ENCODE results near the gene IL11. TPM values are rescaled to one million over a fixed set of nuclear protein-coding genes. Genes with fewer than 3 reads are reported as not detected.

The IL11 gene
- total and polyA plus RNA-seq, 2 donors (not counting 3 experiments of a cell fraction or from before 2014, with no cell fraction given): not detected

- ChIA-PET POLR2A (no interaction called here), CTCF (interaction anchor here (0.6 to 0.9 kb wide), 2 partner anchors 10 to 209 kb away, joined by 3 to 4 read pairs; no protein-coding TSS in a partner anchor)
- dilution Hi-C loops (cut with MboI; ENCODE audit: extremely low pct_ligation_motif_present, low sequenced_read_pairs) (no loop called here), intact Hi-C loops (cut with micrococcal nuclease) (no loop called here)
- peaks cover 26 to 31% of the 10 kb centered on the region in 2 experiments for H3K27me3 ChIP-seq (ENCODE audit: control insufficient read depth in 2 of 2, insufficient read depth in 2 of 2, low read length in 2 of 2)
- peak within 1 kb of the TSS; percentile 8 to 26 (median 22) for H3K4me3 ChIP-seq (replicated peaks in 1 of 3; ENCODE audit: insufficient read depth in 1 of 3, low read depth in 1 of 3, low read length in 3 of 3)
- no peak within 1 kb of the TSS for H3K27ac ChIP-seq (ENCODE audit: insufficient read depth, low read depth, low read length)
- BruUV-seq (replicated peaks): no TSS peak
- peak within 1 kb of the TSS; percentile 73 for H3K4me2 ChIP-seq (ENCODE audit: insufficient read depth, low read length)
- no peaks in the 10 kb centered on the region for H3K79me2 ChIP-seq (ENCODE audit: control insufficient read depth, insufficient read depth, low read length)
- TF ChIP-seq POLR2A (IDR thresholded peaks at IDR 0.05; ENCODE audit: low read depth, low read length) (no peak), MYC (IDR thresholded peaks at IDR 0.05; ENCODE audit: low read depth, low read length) (no peak), FOS (IDR thresholded peaks at IDR 0.05; ENCODE audit: borderline replicate concordance, insufficient read depth, low read length) (no peak), POLR2AphosphoS5 (IDR thresholded peaks at IDR 0.05; ENCODE audit: insufficient read depth, low read depth, low read length) (no peak), EZH2 (IDR thresholded peaks at IDR 0.05; ENCODE audit: borderline replicate concordance, low read depth, low read length, severe bottlenecking) (no peak)
- H3K4me1 ChIP-seq (ENCODE audit: control insufficient read depth, extremely low read depth, insufficient read depth, low read length): peaks cover 4% of the 10 kb centered on the region
- FAIRE-seq (no peak), DNase-seq (ENCODE audit: low read depth, low spot score) (no peak)
- H2AFZ ChIP-seq (ENCODE audit: low read depth, low read length): peak within 1 kb of the TSS; percentile 84
- no peaks in the 10 kb centered on the region for H3K9me1 ChIP-seq (replicated peaks; ENCODE audit: control insufficient read depth, extremely low read depth, insufficient read depth, low read length)
- H3K9me3 ChIP-seq (replicated peaks; ENCODE audit: control insufficient read depth, insufficient read depth, low read length): no peaks in the 10 kb centered on the region
- H4K20me1 ChIP-seq (replicated peaks; ENCODE audit: control insufficient read depth, extremely low read depth, insufficient read depth, low read length): no peaks in the 10 kb centered on the region
- no peaks in the 10 kb centered on the region for H3K36me3 ChIP-seq (ENCODE audit: control insufficient read depth in 2 of 2, extremely low read depth in 1 of 2, insufficient read depth in 2 of 2, low read length in 2 of 2)
- H3K9ac ChIP-seq (replicated peaks; ENCODE audit: extremely low read depth, insufficient read depth, low read length): no peak within 1 kb of the TSS
Measured at GRCh38 chr19:55354698-55355212, 15.5 kb downstream of the IL11 start, which contains the start of gene COX6B2. TSS of gene COX6B2 (minus strand) at chr19:55354719. CDS start at chr19:55354521, 198 bp downstream.

DNA sequence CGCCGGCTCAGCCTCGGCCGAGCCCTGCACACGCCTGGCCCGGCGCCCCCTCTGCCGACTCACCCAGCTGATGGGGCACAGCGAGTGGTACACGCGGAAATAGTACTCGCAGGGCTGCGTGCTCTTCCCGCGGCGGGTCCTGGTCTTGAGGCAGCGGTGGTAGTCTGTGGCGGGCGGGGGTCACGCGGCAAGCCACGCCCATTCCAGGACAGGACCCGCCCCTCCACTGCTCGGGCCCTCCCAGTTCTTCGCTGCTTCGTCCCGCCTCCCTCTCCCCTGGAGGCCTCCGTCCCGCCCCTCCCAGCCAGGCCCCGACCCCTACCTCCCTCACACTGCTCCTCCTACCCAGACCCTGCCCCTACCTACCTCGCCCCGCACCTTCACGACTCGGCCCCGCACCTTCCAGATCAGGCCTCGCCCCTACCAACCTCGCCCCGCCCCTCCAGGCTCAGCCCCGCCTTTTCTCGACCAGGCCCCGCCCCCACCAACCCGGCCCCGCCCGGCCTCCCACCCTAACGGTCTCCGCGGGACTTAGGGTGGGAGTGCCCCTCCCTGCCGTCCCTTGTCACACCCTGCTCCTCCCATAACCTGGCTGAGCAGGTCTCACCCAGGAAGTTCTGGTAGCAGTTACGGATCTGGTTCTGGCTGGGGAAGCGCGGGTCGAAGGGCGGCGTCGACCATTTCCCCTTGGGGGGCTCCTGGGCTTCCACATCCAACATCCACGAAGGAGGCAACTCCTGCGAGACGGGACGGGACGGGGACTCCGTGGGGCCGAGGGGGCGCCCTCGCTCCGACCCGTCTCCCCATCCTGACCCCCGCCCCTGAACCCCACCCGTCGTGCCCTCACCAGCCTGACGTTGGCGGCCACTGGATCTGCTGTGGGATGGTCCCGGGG, 16.2 kb downstream of the IL11 start:
- no TSS peak for BruUV-seq (replicated peaks)
- DNase-seq (ENCODE audit: low read depth, low spot score) (peak; percentile 71), FAIRE-seq (peak; percentile 18)
- H3K4me2 ChIP-seq (ENCODE audit: insufficient read depth, low read length): peak overlapping the region; percentile 73
- no peaks in the 10 kb centered on the region for H3K79me2 ChIP-seq (ENCODE audit: control insufficient read depth, insufficient read depth, low read length)
- TF ChIP-seq EZH2 (IDR thresholded peaks at IDR 0.05; ENCODE audit: borderline replicate concordance, low read depth, low read length, severe bottlenecking) (peak; percentile 33), JUN (IDR thresholded peaks at IDR 0.05; ENCODE audit: borderline replicate concordance, insufficient read depth, insufficient read length, low read depth) (no peak)
- H3K4me3 ChIP-seq (replicated peaks in 1 of 3; ENCODE audit: insufficient read depth in 1 of 3, low read depth in 1 of 3, low read length in 3 of 3): peak overlapping the region; percentile 8 to 26 (median 22)
- POLR2A ChIA-PET: interaction anchor here (0.7 kb wide), 1 partner anchor 53 kb away, joined by 3 read pairs; the partner anchor contains the start of gene UBE2S
- peaks cover 26 to 31% of the 10 kb centered on the region in 2 experiments for H3K27me3 ChIP-seq (ENCODE audit: control insufficient read depth in 2 of 2, insufficient read depth in 2 of 2, low read length in 2 of 2)
- H2AFZ ChIP-seq (ENCODE audit: low read depth, low read length): peak overlapping the region; percentile 84
- no peaks in the 10 kb centered on the region for H4K20me1 ChIP-seq (replicated peaks; ENCODE audit: control insufficient read depth, extremely low read depth, insufficient read depth, low read length)
- intact Hi-C loops (cut with micrococcal nuclease) (loop anchor here (1.0 kb wide), 1 partner anchor 15 kb away; the partner anchor contains the start of gene KMT5C), dilution Hi-C loops (cut with MboI; ENCODE audit: extremely low pct_ligation_motif_present, low sequenced_read_pairs) (no loop called here)
- H3K9me3 ChIP-seq (replicated peaks; ENCODE audit: control insufficient read depth, insufficient read depth, low read length): no peaks in the 10 kb centered on the region
- H3K27ac ChIP-seq (ENCODE audit: insufficient read depth, low read depth, low read length): no peak overlapping the region
- H3K4me1 ChIP-seq (ENCODE audit: control insufficient read depth, extremely low read depth, insufficient read depth, low read length): peaks cover 4% of the 10 kb centered on the region
- CTCF ChIA-PET: interaction anchor here (0.6 kb wide), 1 partner anchor 208 kb away, joined by 4 read pairs; no protein-coding TSS in a partner anchor
- no peaks in the 10 kb centered on the region for H3K9me1 ChIP-seq (replicated peaks; ENCODE audit: control insufficient read depth, extremely low read depth, insufficient read depth, low read length)
- no peaks in the 10 kb centered on the region for H3K36me3 ChIP-seq (ENCODE audit: control insufficient read depth in 2 of 2, extremely low read depth in 1 of 2, insufficient read depth in 2 of 2, low read length in 2 of 2)
- no peak overlapping the region for H3K9ac ChIP-seq (replicated peaks; ENCODE audit: extremely low read depth, insufficient read depth, low read length)
